SK-N-SH treated with all-trans-retinoic acid at 6 μM for 48 hours (cell line): ENCODE results near the gene HES5.

Experiments
- OSR1 ChIP-seq: fragments of 250-450 bp; sonication (Bioruptor Pico); IDR thresholded peaks from 2 replicates; pipeline ENCODE4 v1.8.0; 2022; ENCODE audit warnings: moderate library complexity, mild to moderate bottlenecking, inconsistent platforms
- PPARA ChIP-seq: fragments of 250-450 bp; sonication (Bioruptor Pico); IDR thresholded peaks from 2 replicates; pipeline ENCODE4 v1.5.0; 2020; ENCODE audit warnings: mild to moderate bottlenecking, borderline replicate concordance
- RARB ChIP-seq: fragments of 250-450 bp; sonication (Bioruptor Pico); IDR thresholded peaks from 2 replicates; pipeline ENCODE4 v1.8.0; 2021; ENCODE audit warnings: mild to moderate bottlenecking, moderate library complexity
- ZFP3 ChIP-seq: fragments of 250-450 bp; sonication (Bioruptor Pico); IDR thresholded peaks from 2 replicates; pipeline ENCODE4 v1.5.0; 2020; ENCODE audit warnings: mild to moderate bottlenecking, moderate library complexity
- ZFP30 ChIP-seq: fragments of 450-650 bp; formaldehyde crosslinking; IDR thresholded peaks from 2 replicates; pipeline ENCODE4 v1.5.0; 2022; ENCODE audit warnings: mild to moderate bottlenecking, moderate library complexity
- ZNF8 ChIP-seq: fragments of 450-650 bp; formaldehyde crosslinking; IDR thresholded peaks from 2 replicates; pipeline ENCODE4 v1.5.0; 2020; ENCODE audit warnings: mild to moderate bottlenecking, moderate library complexity
- TF ChIP-seq, protein P1 (sequence below): fragments of 250-450 bp; sonication (Bioruptor Pico); IDR thresholded peaks from 2 replicates; pipeline ENCODE4 v1.5.1; 2020; ENCODE audit warnings: low read depth, mild to moderate bottlenecking, moderate library complexity

DNA sequence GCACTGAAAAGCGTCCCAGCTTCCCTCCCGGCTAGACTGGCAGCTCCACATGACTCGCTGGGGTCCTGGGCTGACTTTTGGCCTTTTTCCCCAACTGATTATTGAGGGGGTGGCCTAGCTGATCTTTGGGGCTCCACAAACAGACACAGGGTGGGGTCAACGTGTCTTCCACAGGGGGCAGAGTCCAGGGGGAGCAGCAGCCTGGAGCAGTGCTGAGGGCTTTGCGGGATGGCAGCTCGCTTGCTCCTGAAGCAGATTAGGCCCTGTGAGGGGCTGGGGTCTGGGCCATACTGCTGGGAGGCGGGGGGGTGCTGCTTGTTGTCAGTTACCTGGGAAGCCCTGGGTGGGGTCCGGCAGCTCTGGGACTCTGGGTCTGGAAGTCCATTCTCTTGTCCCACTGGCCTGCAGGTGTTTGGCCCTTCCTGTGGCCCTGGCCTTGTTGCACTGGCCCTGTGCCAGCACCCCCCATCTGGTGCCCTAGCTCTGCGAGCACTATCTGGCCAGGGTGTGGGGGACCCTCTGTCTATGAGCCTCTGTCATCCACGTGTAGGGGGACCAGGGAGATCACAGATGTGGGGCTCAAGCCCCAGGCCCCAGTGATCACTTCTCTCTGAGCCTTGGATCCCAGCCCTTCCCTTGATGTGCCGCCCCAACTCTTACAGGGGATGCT, 12.3 kb upstream of the HES5 start:
- TF ChIP-seq, protein P1, sequence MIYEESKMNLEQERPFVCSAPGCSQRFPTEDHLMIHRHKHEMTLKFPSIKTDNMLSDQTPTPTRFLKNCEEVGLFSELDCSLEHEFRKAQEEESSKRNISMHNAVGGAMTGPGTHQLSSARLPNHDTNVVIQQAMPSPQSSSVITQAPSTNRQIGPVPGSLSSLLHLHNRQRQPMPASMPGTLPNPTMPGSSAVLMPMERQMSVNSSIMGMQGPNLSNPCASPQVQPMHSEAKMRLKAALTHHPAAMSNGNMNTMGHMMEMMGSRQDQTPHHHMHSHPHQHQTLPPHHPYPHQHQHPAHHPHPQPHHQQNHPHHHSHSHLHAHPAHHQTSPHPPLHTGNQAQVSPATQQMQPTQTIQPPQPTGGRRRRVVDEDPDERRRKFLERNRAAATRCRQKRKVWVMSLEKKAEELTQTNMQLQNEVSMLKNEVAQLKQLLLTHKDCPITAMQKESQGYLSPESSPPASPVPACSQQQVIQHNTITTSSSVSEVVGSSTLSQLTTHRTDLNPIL (CRISPR knock-in tag) = no peak
- TF ChIP-seq ZFP30 (CRISPR knock-in tag) = no peak
- no peak for TF ChIP-seq RARB (CRISPR knock-in tag)
- no peak for TF ChIP-seq OSR1 (CRISPR knock-in tag)
- TF ChIP-seq ZFP3 (CRISPR knock-in tag) = no peak
- no peak for TF ChIP-seq PPARA
- TF ChIP-seq ZNF8 (CRISPR knock-in tag) = no peak
